Neural progenitor cell (in vitro differentiated cells): ENCODE measurements around the gene CCDC167. TPM values are rescaled to one million over a fixed set of nuclear protein-coding genes. Genes with fewer than 3 reads are reported as not detected.

ENCODE experiments used
- DNase-seq: peaks from one replicate; pipeline ENCODE4 v3.0.0-alpha.2; 2016; ENCODE audit warnings: low spot score
- H2AFZ ChIP-seq: fragments of 200-600 bp; sonication (generic); replicated peaks from 2 replicates; pipeline ENCODE4 v1.6.1; 2016; ENCODE audit warnings: antibody characterized with exemption
- H3F3A ChIP-seq: fragments of 200-600 bp; sonication (generic); 2 replicates; pipeline ENCODE4 v1.6.1; 2016; ENCODE audit warnings: antibody characterized with exemption, low read depth
- H3K27ac ChIP-seq: fragments of 200-600 bp; sonication (generic); 2 replicates; pipeline ENCODE4 v1.5.1; 2016; ENCODE audit warnings: mild to moderate bottlenecking
- H3K27me3 ChIP-seq: fragments of 200-600 bp; sonication (generic); 2 replicates; pipeline ENCODE4 v1.6.1; 2016; ENCODE audit warnings: mild to moderate bottlenecking, moderate library complexity
- H3K36me3 ChIP-seq: fragments of 200-600 bp; sonication (generic); 2 replicates; pipeline ENCODE4 v1.5.1; 2016
- H3K4me1 ChIP-seq: fragments of 200-600 bp; sonication (generic); 2 replicates; pipeline ENCODE4 v1.6.1; 2016; ENCODE audit warnings: mixed run types
- H3K4me2 ChIP-seq: fragments of 200-600 bp; sonication (generic); 2 replicates; pipeline ENCODE4 v1.6.1; 2016
- H3K4me3 ChIP-seq: fragments of 200-600 bp; sonication (generic); 2 replicates; pipeline ENCODE4 v1.5.1; 2016
- H3K79me2 ChIP-seq: fragments of 200-600 bp; sonication (generic); 2 replicates; pipeline ENCODE4 v1.6.1; 2016; ENCODE audit warnings: low read depth
- H3K9ac ChIP-seq: fragments of 200-600 bp; sonication (generic); 2 replicates; pipeline ENCODE4 v1.6.1; 2016
- H3K9me3 ChIP-seq: fragments of 200-600 bp; sonication (generic); 2 replicates; pipeline ENCODE4 v1.5.1; 2016; ENCODE audit warnings: low read depth
- H4K20me1 ChIP-seq: fragments of 200-600 bp; sonication (generic); 2 replicates; pipeline ENCODE4 v1.6.1; 2016; ENCODE audit warnings: low read depth
- H3K27ac Mint-ChIP-seq: 3 replicates; pipeline ENCODE4 v1.8.0; 2021; ENCODE audit warnings: mixed read lengths
- H3K27me3 Mint-ChIP-seq: 2 replicates; pipeline ENCODE4 v1.8.0; 2022; ENCODE audit warnings: low read depth, mild to moderate bottlenecking, inconsistent platforms, moderate library complexity, mixed read lengths; ENCODE audit not compliant: insufficient read depth
- H3K36me3 Mint-ChIP-seq: 3 replicates; pipeline ENCODE4 v1.8.0; 2021; ENCODE audit warnings: mixed read lengths
- H3K4me1 Mint-ChIP-seq: 3 replicates; pipeline ENCODE4 v1.8.0; 2021; ENCODE audit warnings: mixed read lengths
- H3K4me3 Mint-ChIP-seq: 3 replicates; pipeline ENCODE4 v1.8.0; 2021; ENCODE audit warnings: mild to moderate bottlenecking, moderate library complexity, mixed read lengths
- H3K9me3 Mint-ChIP-seq: 3 replicates; pipeline ENCODE4 v1.8.0; 2020; ENCODE audit warnings: mixed read lengths
- CTCF ChIP-seq: fragments of 200-600 bp; sonication (generic); IDR thresholded peaks from 2 replicates; pipeline ENCODE4 v1.5.1; 2017; ENCODE audit warnings: antibody characterized with exemption, mild to moderate bottlenecking
- EZH2 ChIP-seq: fragments of 200-600 bp; sonication (generic); IDR thresholded peaks from 2 replicates; pipeline ENCODE4 v1.6.1; 2017; ENCODE audit warnings: antibody characterized with exemption, mild to moderate bottlenecking, moderate library complexity
- EZH2phosphoT487 ChIP-seq: fragments of 200-600 bp; sonication (generic); IDR thresholded peaks from 2 replicates; pipeline ENCODE4 v1.6.1; 2017; ENCODE audit warnings: antibody characterized with exemption
- total RNA-seq: library from RNA; depleted of rRNA; stranded (reverse); fragments of >200 nt; gene quantifications from 2 replicates; pipeline ENCODE4 v1.2.3, GENCODE V29; 2015; ENCODE audit warnings: low replicate concordance

The CCDC167 gene
- total RNA-seq, 1 donor from 2014 or later, result 30.4 TPM

- H3K4me3 Mint-ChIP-seq, result peak overlapping the region; percentile 68
- peaks cover 23% of the 10 kb centered on the region for H3K36me3 Mint-ChIP-seq
- Histone ChIP-seq H4K20me1 (peaks cover 36% of the 10 kb centered on the region), H3K4me3 (no peak overlapping the region), H2AFZ (no peak overlapping the region), H3K27me3 (no peaks in the 10 kb centered on the region), H3K36me3 (no peaks in the 10 kb centered on the region), H3K4me1 (peaks cover 38% of the 10 kb centered on the region), H3F3A (peaks cover 28% of the 10 kb centered on the region), H3K4me2 (peak overlapping the region; percentile 30), H3K79me2 (no peaks in the 10 kb centered on the region), H3K27ac (peak overlapping the region; percentile 42), H3K9ac (no peak overlapping the region), H3K9me3 (no peaks in the 10 kb centered on the region)
- H3K27me3 Mint-ChIP-seq, result no peaks in the 10 kb centered on the region
- H3K9me3 Mint-ChIP-seq, result no peaks in the 10 kb centered on the region
- TF ChIP-seq EZH2phosphoT487, result no peak
- no peak for TF ChIP-seq CTCF
- TF ChIP-seq EZH2, result no peak
- H3K27ac Mint-ChIP-seq, result peak overlapping the region; percentile 87
- H3K4me1 Mint-ChIP-seq, result peaks cover 36% of the 10 kb centered on the region
- peak; percentile 60 for DNase-seq
Observed at GRCh38 chr6:37480951-37481534, 18.6 kb downstream of the CCDC167 start.

GRCh38 chr6:37480118-37480736 lies 19.5 kb downstream of the CCDC167 start:
- Mint-ChIP-seq H3K36me3 (peaks cover 27% of the 10 kb centered on the region), H3K27me3 (no peaks in the 10 kb centered on the region), H3K4me1 (peaks cover 33% of the 10 kb centered on the region), H3K9me3 (no peaks in the 10 kb centered on the region), H3K4me3 (no peak overlapping the region), H3K27ac (no peak overlapping the region)
- H3K9me3 ChIP-seq, result no peaks in the 10 kb centered on the region
- no peaks in the 10 kb centered on the region for H3K27me3 ChIP-seq
- no peak overlapping the region for H2AFZ ChIP-seq
- H3K27ac ChIP-seq, result peak overlapping the region; percentile 34
- H3K79me2 ChIP-seq, result no peaks in the 10 kb centered on the region
- peaks cover 28% of the 10 kb centered on the region for H3F3A ChIP-seq
- H3K4me2 ChIP-seq, result peak overlapping the region; percentile 30
- peaks cover 35% of the 10 kb centered on the region for H3K4me1 ChIP-seq
- H3K9ac ChIP-seq, result no peak overlapping the region
- H4K20me1 ChIP-seq, result peaks cover 36% of the 10 kb centered on the region
- no peaks in the 10 kb centered on the region for H3K36me3 ChIP-seq
- TF ChIP-seq EZH2 (no peak), CTCF (no peak), EZH2phosphoT487 (no peak)
- no peak for DNase-seq
- H3K4me3 ChIP-seq, result no peak overlapping the region

- Mint-ChIP-seq H3K27ac (no peak overlapping the region), H3K36me3 (peaks cover 30% of the 10 kb centered on the region), H3K4me3 (no peak overlapping the region), H3K4me1 (peaks cover 31% of the 10 kb centered on the region), H3K27me3 (no peaks in the 10 kb centered on the region), H3K9me3 (no peaks in the 10 kb centered on the region)
- Histone ChIP-seq H3K27me3 (no peaks in the 10 kb centered on the region), H3K9me3 (no peaks in the 10 kb centered on the region), H3K9ac (no peak overlapping the region), H3K4me1 (peaks cover 26% of the 10 kb centered on the region), H3K79me2 (no peaks in the 10 kb centered on the region), H3K4me2 (no peak overlapping the region), H3F3A (peaks cover 28% of the 10 kb centered on the region), H2AFZ (no peak overlapping the region), H3K4me3 (no peak overlapping the region), H4K20me1 (peaks cover 36% of the 10 kb centered on the region), H3K36me3 (no peaks in the 10 kb centered on the region), H3K27ac (no peak overlapping the region)
- TF ChIP-seq EZH2 (no peak), EZH2phosphoT487 (no peak), CTCF (no peak)
- DNase-seq, result no peak
Observed at GRCh38 chr6:37479266-37479854, 20.3 kb downstream of the CCDC167 start.
